Ishikawa (cell line): ENCODE measurements around the gene GLCCI1.

Source experiments
- CEBPB ChIP-seq: IDR thresholded peaks from 2 replicates; pipeline ENCODE4 v1.6.1; 2012
- CREB1 ChIP-seq: IDR thresholded peaks from 2 replicates; pipeline ENCODE4 v1.6.1; 2012; ENCODE audit warnings: low read depth
- EGR1 ChIP-seq: IDR thresholded peaks from 2 replicates; pipeline ENCODE4 v1.6.1; 2012
- EP300 ChIP-seq: IDR thresholded peaks from 2 replicates; pipeline ENCODE4 v1.6.1; 2012; ENCODE audit warnings: borderline replicate concordance
- FOXM1 ChIP-seq: IDR thresholded peaks from 2 replicates; pipeline ENCODE4 v1.6.1; 2012; ENCODE audit warnings: low read depth, borderline replicate concordance
- NFIC ChIP-seq: IDR thresholded peaks from 2 replicates; pipeline ENCODE4 v1.6.1; 2012
- RAD21 ChIP-seq: IDR thresholded peaks from 2 replicates; pipeline ENCODE4 v1.6.1; 2012; ENCODE audit warnings: low read depth
- REST ChIP-seq: IDR thresholded peaks from 2 replicates; pipeline ENCODE4 v1.6.1; 2012; ENCODE audit warnings: low read depth, mild to moderate bottlenecking
- TAF1 ChIP-seq: IDR thresholded peaks from 2 replicates; pipeline ENCODE4 v1.6.1; 2012; ENCODE audit warnings: low read depth, mild to moderate bottlenecking
- TCF12 ChIP-seq: IDR thresholded peaks from 2 replicates; pipeline ENCODE4 v1.6.1; 2012; ENCODE audit warnings: low read depth
- TEAD4 ChIP-seq: IDR thresholded peaks from 2 replicates; pipeline ENCODE4 v1.6.1; 2012
- USF1 ChIP-seq: IDR thresholded peaks from 2 replicates; pipeline ENCODE4 v1.6.1; 2012
- YY1 ChIP-seq: IDR thresholded peaks from 2 replicates; pipeline ENCODE4 v1.6.1; 2012; ENCODE audit warnings: low read depth
- ZBTB7A ChIP-seq: IDR thresholded peaks from 2 replicates; pipeline ENCODE4 v1.6.1; 2012; ENCODE audit warnings: low read depth
- TF ChIP-seq, protein P1 (sequence below): IDR thresholded peaks from 2 replicates; pipeline ENCODE4 v1.6.1; 2012

Gene GLCCI1

GRCh38 chr7:8134089-8134733 lies 165.6 kb downstream of the GLCCI1 start:
- TF ChIP-seq, protein P1, sequence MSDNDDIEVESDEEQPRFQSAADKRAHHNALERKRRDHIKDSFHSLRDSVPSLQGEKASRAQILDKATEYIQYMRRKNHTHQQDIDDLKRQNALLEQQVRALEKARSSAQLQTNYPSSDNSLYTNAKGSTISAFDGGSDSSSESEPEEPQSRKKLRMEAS: no peak
- TF ChIP-seq CEBPB (no peak), TCF12 (no peak), EGR1 (no peak), ZBTB7A (no peak), RAD21 (no peak), REST (no peak), EP300 (no peak), TAF1 (no peak), CREB1 (no peak), NFIC (no peak), TEAD4 (no peak), YY1 (no peak), FOXM1 (no peak), USF1 (no peak)

DNA sequence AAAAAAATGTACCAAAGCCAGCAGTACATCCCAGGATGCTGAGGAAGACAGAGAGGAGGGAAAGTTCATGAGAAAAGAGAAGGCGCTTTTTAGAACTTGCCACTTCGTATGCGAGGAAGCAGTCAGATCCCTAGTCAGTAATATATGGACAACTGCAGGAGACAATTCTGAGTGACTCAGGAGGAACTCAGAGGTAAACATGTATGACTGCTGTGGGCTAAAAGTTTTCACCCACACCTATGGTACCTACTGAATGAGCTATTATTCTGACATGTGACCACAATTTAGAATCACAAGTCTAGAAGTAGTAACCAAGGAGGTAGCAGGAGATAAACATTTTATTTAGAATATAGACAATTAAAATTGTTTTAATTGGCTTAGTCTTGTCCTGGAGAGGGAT lies 166.8 kb downstream of the GLCCI1 start:
- TF ChIP-seq FOXM1 (no peak), TEAD4 (no peak), YY1 (no peak), CREB1 (no peak), RAD21 (no peak), CEBPB (no peak), TCF12 (no peak), ZBTB7A (no peak), NFIC (no peak), EGR1 (no peak), TAF1 (no peak), USF1 (no peak), REST (no peak), EP300 (no peak)
- TF ChIP-seq, protein P1: no peak

- TF ChIP-seq RAD21: no peak
- TF ChIP-seq, protein P1: no peak
- TF ChIP-seq CEBPB: no peak
- TF ChIP-seq CREB1: no peak
- TF ChIP-seq ZBTB7A: no peak
- no peak for TF ChIP-seq YY1
- TF ChIP-seq EP300: no peak
- TF ChIP-seq TAF1: no peak
- no peak for TF ChIP-seq REST
- TF ChIP-seq EGR1: no peak
- TF ChIP-seq NFIC: no peak
- no peak for TF ChIP-seq TCF12
- no peak for TF ChIP-seq USF1
Observed at GRCh38 chr7:8136051-8136730, 167.6 kb downstream of the GLCCI1 start.
